Heart left ventricle (tissue), 16 donors: Measurements from ENCODE around the gene CYP39A1. TPM values are rescaled to one million over a fixed set of nuclear protein-coding genes. Genes with fewer than 3 reads are reported as not detected.
A peak's percentile ranks its signal among the peaks of the same experiment; 100 is the strongest.

ENCODE experiments used
- ATAC-seq, 4 donors: fragments of 200-7000 bp; cut with Tn5 transposase; one replicate each; pipeline ENCODE4 v1.9.1; 2020 to 2022; ENCODE audit warnings: moderate library complexity in 4 of 4, mild to moderate bottlenecking in 3 of 4, moderate number of reproducible peaks in 1 of 4
- DNase-seq, 5 donors: peaks; one replicate each; pipeline ENCODE4 v3.0.0-alpha.2; 2020
- H3K27ac ChIP-seq, 12 donors: fragments of 200-600 bp; sonication (generic) in 4 of 12; one replicate each; pipeline versions ENCODE4 v1.5.0 to v1.8.0; 2016 to 2022; ENCODE audit warnings: mild to moderate bottlenecking in 2 of 12
- H3K27me3 ChIP-seq, 9 donors: fragments of 200-600 bp; sonication (generic) in 2 of 9; one replicate each; pipeline versions ENCODE4 v1.5.1 to v1.8.0; 2016 to 2022; ENCODE audit warnings: mild to moderate bottlenecking in 3 of 9
- H3K36me3 ChIP-seq, 9 donors: fragments of 200-600 bp; sonication (generic) in 2 of 9; one replicate each; pipeline versions ENCODE4 v1.5.0 to v1.8.0; 2018 to 2022; ENCODE audit warnings: mild to moderate bottlenecking in 2 of 9
- H3K4me1 ChIP-seq, 12 donors: fragments of 200-600 bp; sonication (generic) in 4 of 12; one replicate each; pipeline versions ENCODE4 v1.5.0 to v1.8.0; 2016 to 2022; ENCODE audit warnings: mild to moderate bottlenecking in 3 of 12
- H3K4me3 ChIP-seq, 12 donors: fragments of 200-600 bp; sonication (generic) in 4 of 12; one replicate each; pipeline versions ENCODE4 v1.5.0 to v1.8.0; 2017 to 2022; ENCODE audit warnings: mild to moderate bottlenecking in 9 of 12, moderate library complexity in 4 of 12
- H3K9me3 ChIP-seq, 12 donors: fragments of 200-600 bp; sonication (generic) in 4 of 12; one replicate each; pipeline versions ENCODE4 v1.5.0 to v1.8.0; 2016 to 2022; ENCODE audit warnings: mild to moderate bottlenecking in 1 of 12
- CTCF ChIP-seq, 12 donors: fragments of 200-600 bp; sonication (generic) in 4 of 12; IDR thresholded peaks; one replicate each; pipeline versions ENCODE4 v1.5.0 to v1.8.0; 2018 to 2022; ENCODE audit warnings: antibody characterized with exemption in 12 of 12, mild to moderate bottlenecking in 5 of 12
- POLR2A ChIP-seq, 2 donors: fragments of 450-650 bp; IDR thresholded peaks; one replicate each; pipeline ENCODE4 v1.6.1; 2017; ENCODE audit warnings: antibody characterized with exemption in 2 of 2, mild to moderate bottlenecking in 2 of 2, moderate library complexity in 2 of 2
- WGBS, 4 donors: extraction: QIAGEN DNeasy Blood & Tissue Kit in 2 of 4; methylation state at CpG; one replicate each; pipeline versions ENCODE4 v1.1.5 to v1.1.7; 2013 to 2018; 5-methylcytosine and 5-hydroxymethylcytosine counted together
- intact Hi-C, 10 donors: fragments of 100-400 bp; cut with DNase I; formaldehyde crosslinking; loops; one replicate each; pipeline versions ENCODE4 v1.11.1 to v1.14.2; 2022
- polyA plus RNA-seq, 2 donors: library from polyadenylated mRNA; stranded (reverse); fragments of 200-250 nt; gene quantifications; one replicate each; pipeline ENCODE4 v1.2.3, GENCODE V29; 2013
- total RNA-seq, 9 donors: library from RNA; depleted of rRNA in 2 of 9; stranded (reverse); fragments of >200 nt in 2 of 9; fragmentation: NEBNext Ultra II Directional in 3 of 9; extraction: Animal tissue kit (Norgen Biotek cat#: 25700) in 3 of 9; gene quantifications; one replicate each; pipeline versions ENCODE4 v1.1.0 to v1.2.4, GENCODE V29; 2016 to 2023
- donor health status: ischemic (EF 13 %, LVEDD 7.1; RV severe dilation, severe dysfunction).
- donor health status: healthy with polysubstance abuse.
- donor health status: DM: no; HTN: yes; CAD: no.
- donor health status: DM: no; HTN: no; CAD: no.
- donor health status: ischemic (EF 25% LVEDD 6.9; RV normal size, moderate dysfunction).
- donor health status: ischemic (EF 25% LVEDD 5.7; RV mildly dilated, moderate dysfunction).
- donor health status: healthy.
- donor health status: DM: yes; HTN: yes; CAD: no.
- donor health status: ischemic (EF 35%, LVEDD 5.7; RV mildly dilated, moderate dysfunction).
- donor health status: nonischemic (EF 11% LVEDD 7.7; RV severe dilation, severe dysfunction).
- donor health status: DM: yes; HTN: yes; CAD: no.
- donor health status: PGD.
- donor health status: ischemic (EF 29% LVEDD 5.4; RV normal size, mild dysfunction).
- donor health status: nonischemic (EF 23%, LVEDD 6.1; RV moderate dilation, normal function).

CYP39A1 gene
- total and polyA plus RNA-seq, 11 donors, result 2.9 to 10.5 (median 5.2) TPM

GRCh38 chr6:46509981-46510510 lies 142.6 kb downstream of the CYP39A1 start:
- peak overlapping the region; percentile 68 to 88 (median 80) for H3K27ac ChIP-seq
- 69 to 76% (median 71%) methylated on average over 4 of the region's 4 CpGs for WGBS, 4 donors
- no peak for ATAC-seq
- intact Hi-C loops, result loop anchor here in 2 of 10 donors (5.0 to 10.0 kb wide), 2 partner anchors 73 to 415 kb away; no protein-coding TSS in a partner anchor
- no peak overlapping the region for H3K4me3 ChIP-seq
- peaks cover 0 to 79% (median 51%) of the 10 kb centered on the region in 12 donors for H3K4me1 ChIP-seq
- no peaks in the 10 kb centered on the region for H3K36me3 ChIP-seq
- TF ChIP-seq POLR2A (IDR thresholded peaks at IDR 0.05) (no peak), CTCF (IDR thresholded peaks at IDR 0.05) (no peak)
- H3K27me3 ChIP-seq, result no peaks in the 10 kb centered on the region
- no peak for DNase-seq
- no peaks in the 10 kb centered on the region for H3K9me3 ChIP-seq

GRCh38 chr6:46509063-46509462 lies 143.6 kb downstream of the CYP39A1 start:
- Histone ChIP-seq H3K9me3 (no peaks in the 10 kb centered on the region), H3K36me3 (no peaks in the 10 kb centered on the region), H3K27ac (peak overlapping the region in 11 of 12 donors; percentile 72 to 88 (median 82)), H3K27me3 (no peaks in the 10 kb centered on the region), H3K4me3 (no peak overlapping the region), H3K4me1 (peaks cover 0 to 87% (median 54%) of the 10 kb centered on the region in 12 donors)
- intact Hi-C loops, result loop anchor here in 2 of 10 donors (5.0 to 10.0 kb wide), 2 partner anchors 72 to 414 kb away; no protein-coding TSS in a partner anchor
- ATAC-seq (peak in 3 of 4 donors; percentile 41 to 67 (median 67)), DNase-seq (peak in 4 of 5 donors; percentile 34 to 75 (median 42))
- TF ChIP-seq POLR2A (IDR thresholded peaks at IDR 0.05) (no peak), CTCF (IDR thresholded peaks at IDR 0.05) (no peak)
- 36 to 50% (median 44%) methylated on average over 4 of the region's 4 CpGs for WGBS, 4 donors

GRCh38 chr6:46507426-46507825 lies 145.2 kb downstream of the CYP39A1 start:
- Histone ChIP-seq H3K4me1 (peaks cover 0 to 83% (median 46%) of the 10 kb centered on the region in 12 donors), H3K9me3 (no peaks in the 10 kb centered on the region), H3K27me3 (no peaks in the 10 kb centered on the region), H3K27ac (peak overlapping the region; percentile 72 to 88 (median 82)), H3K36me3 (no peaks in the 10 kb centered on the region), H3K4me3 (no peak overlapping the region)
- no peak for TF ChIP-seq POLR2A (IDR thresholded peaks at IDR 0.05)
- TF ChIP-seq CTCF (IDR thresholded peaks at IDR 0.05), result no peak
- ATAC-seq (no peak), DNase-seq (no peak)
- intact Hi-C loops, result loop anchor here in 2 of 10 donors (2.0 to 10.0 kb wide), 3 partner anchors 17 to 413 kb away; partner anchors contain the start of gene RCAN2 (in 1 of the 2)

- Histone ChIP-seq H3K4me1 (peaks cover 0 to 76% (median 36%) of the 10 kb centered on the region in 12 donors), H3K27ac (peak overlapping the region; percentile 72 to 88 (median 82)), H3K4me3 (no peak overlapping the region), H3K27me3 (no peaks in the 10 kb centered on the region), H3K36me3 (no peaks in the 10 kb centered on the region), H3K9me3 (no peaks in the 10 kb centered on the region)
- TF ChIP-seq CTCF (IDR thresholded peaks at IDR 0.05) (no peak), POLR2A (IDR thresholded peaks at IDR 0.05) (no peak)
- 51 to 58% (median 53%) methylated on average over 7 of the region's 7 CpGs for WGBS, 4 donors
- peak in 4 of 5 donors; percentile 30 to 74 (median 56) for DNase-seq
- peak; percentile 80 to 90 (median 84) for ATAC-seq
- intact Hi-C loops, result loop anchor here in 2 of 10 donors (2.0 to 10.0 kb wide), 3 partner anchors 15 to 411 kb away; partner anchors contain the start of gene RCAN2 (in 1 of the 2)
These were observed 146.7 kb downstream of the CYP39A1 start for GRCh38 chr6:46505693-46506512.
